Sigmoid colon (tissue), 7 donors: ENCODE data around the gene RPS6KA2. TPM values are rescaled to one million over a fixed set of nuclear protein-coding genes. Genes with fewer than 3 reads are reported as not detected.

Source experiments
- DNase-seq: peaks from one replicate; pipeline ENCODE4 v3.0.0-alpha.2; 2019
- H3K27ac ChIP-seq, 4 donors: fragments of 200-600 bp; sonication (generic); one replicate each; pipeline ENCODE4 v1.5.1; 2016 to 2019; ENCODE audit warnings: mild to moderate bottlenecking in 1 of 4
- H3K27me3 ChIP-seq, 3 donors: fragments of 200-600 bp; sonication (generic); one replicate each; pipeline ENCODE4 v1.5.1; 2019; ENCODE audit warnings: mild to moderate bottlenecking in 1 of 3
- H3K36me3 ChIP-seq, 4 donors: fragments of 200-600 bp; sonication (generic); one replicate each; pipeline ENCODE4 v1.5.1; 2016 to 2019
- H3K4me1 ChIP-seq, 4 donors: fragments of 200-600 bp; sonication (generic); one replicate each; pipeline ENCODE4 v1.5.1; 2017 to 2019
- H3K4me3 ChIP-seq, 4 donors: fragments of 200-600 bp; sonication (generic); one replicate each; pipeline ENCODE4 v1.5.1; 2017 to 2019; ENCODE audit warnings: mild to moderate bottlenecking in 2 of 4, moderate library complexity in 1 of 4
- H3K9me3 ChIP-seq, 4 donors: fragments of 200-600 bp in 3 of 4; sonication (generic) in 3 of 4; one replicate each; pipeline versions ENCODE4 v1.5.1 to v1.6.1; 2013 to 2019
- CTCF ChIP-seq, 4 experiments: fragments of 450-650 bp in 3 of 4; fragments of 200-600 bp in 1 of 4; IDR thresholded peaks; one replicate each; pipeline ENCODE4 v1.5.1; 2016 to 2019; ENCODE audit warnings: antibody characterized with exemption in 4 of 4, mild to moderate bottlenecking in 3 of 4, moderate library complexity in 2 of 4
- EP300 ChIP-seq, 4 donors: sonication (generic); formaldehyde crosslinking; IDR thresholded peaks; one replicate each; pipeline ENCODE4 v1.6.1; 2017; ENCODE audit warnings: antibody characterized with exemption in 4 of 4
- POLR2A ChIP-seq, 2 donors: fragments of 450-650 bp; IDR thresholded peaks; one replicate each; pipeline ENCODE4 v1.6.1; 2016; ENCODE audit warnings: antibody characterized with exemption in 2 of 2, mild to moderate bottlenecking in 2 of 2, moderate library complexity in 2 of 2
- POLR2AphosphoS5 ChIP-seq, 4 donors: sonication (generic); formaldehyde crosslinking; IDR thresholded peaks; one replicate each; pipeline ENCODE4 v1.6.1; 2017; ENCODE audit warnings: antibody characterized with exemption in 4 of 4
- WGBS, 2 donors: extraction: QIAGEN DNeasy Blood & Tissue Kit; methylation state at CpG; one replicate each; pipeline ENCODE4 v1.1.7; 2013; 5-methylcytosine and 5-hydroxymethylcytosine counted together
- intact Hi-C: fragments of 100-400 bp; cut with DNase I; formaldehyde crosslinking; loops from one replicate; pipeline ENCODE4 v1.15.1; 2023
- polyA plus RNA-seq, 3 donors: library from polyadenylated mRNA; stranded (reverse); fragments of 200-250 nt; gene quantifications; one replicate each; pipeline ENCODE4 v1.2.3, GENCODE V29; 2013
- total RNA-seq, 4 donors: library from RNA; depleted of rRNA; stranded (reverse); fragments of >200 nt; gene quantifications; one replicate each; pipeline ENCODE4 v1.1.0, GENCODE V29; 2016
- donor health status: healthy with polysubstance abuse.
- donor health status: Bipolar disorder and iron deficiency.
- donor health status: healthy.

Gene RPS6KA2
- 10 to 100 TPM; 27.8 to 44.7 (median 32.3) TPM for total RNA-seq
- 10 to 100 TPM in 2 of 3 donors, 1 to 10 TPM in 1; 6.5 to 14.7 (median 12.6) TPM for polyA plus RNA-seq

- no peaks in the 10 kb centered on the region for H3K36me3 ChIP-seq
- H3K27me3 ChIP-seq, result no peaks in the 10 kb centered on the region
- H3K4me1 ChIP-seq, result peaks cover 0 to 47% (median 33%) of the 10 kb centered on the region in 4 donors
- intact Hi-C loops, result loop anchor here (1.0 to 10.0 kb wide), 4 partner anchors 70 to 368 kb away; partner anchors contain the start of genes CEP43, MPC1 and RNASET2
- peak; percentile 100 for DNase-seq
- H3K9me3 ChIP-seq, result no peaks in the 10 kb centered on the region
- 0 to 1% methylated on average over 87 of the region's 87 CpGs for WGBS, 2 donors
- H3K27ac ChIP-seq, result peak within 1 kb of the TSS; percentile 89 to 97 (median 93)
- peak within 1 kb of the TSS; percentile 52 to 92 (median 85) for H3K4me3 ChIP-seq
- TF ChIP-seq POLR2AphosphoS5 (IDR thresholded peaks at IDR 0.05) (peak; percentile 90 to 96 (median 92)), EP300 (IDR thresholded peaks at IDR 0.05) (no peak), POLR2A (IDR thresholded peaks at IDR 0.05) (peak; percentile 82 to 88)
Measured at GRCh38 chr6:166627033-166627874, at the start of gene RPS6KA2. Gene RPS6KA2 (minus strand): TSS chr6:166627251. CDS start chr6:166627019, 232 bp downstream.

GRCh38 chr6:166676270-166676860 lies 49.3 kb upstream of the RPS6KA2 start:
- WGBS, 2 donors, result 94 to 97% methylated on average over 14 of the region's 14 CpGs
- no peak overlapping the region for H3K27ac ChIP-seq
- intact Hi-C loops, result no loop called here

GRCh38 chr6:166675736-166676135 lies 48.7 kb upstream of the RPS6KA2 start:
- intact Hi-C loops, result no loop called here
- TF ChIP-seq EP300 (IDR thresholded peaks at IDR 0.05) (no peak), CTCF (IDR thresholded peaks at IDR 0.05) (no peak), POLR2AphosphoS5 (IDR thresholded peaks at IDR 0.05) (no peak), POLR2A (IDR thresholded peaks at IDR 0.05) (no peak)
- Histone ChIP-seq H3K27me3 (no peaks in the 10 kb centered on the region), H3K4me1 (peaks cover 0 to 26% (median 0%) of the 10 kb centered on the region in 4 donors), H3K36me3 (no peaks in the 10 kb centered on the region), H3K4me3 (no peak overlapping the region), H3K27ac (no peak overlapping the region), H3K9me3 (no peaks in the 10 kb centered on the region)
- WGBS, 2 donors, result 49 to 75% methylated on average over 9 of the region's 9 CpGs
- no peak for DNase-seq

More at GRCh38 chr6:166676270-166676860, 49.3 kb upstream of the RPS6KA2 start:
- Histone ChIP-seq H3K36me3 (no peaks in the 10 kb centered on the region), H3K9me3 (no peaks in the 10 kb centered on the region), H3K4me3 (no peak overlapping the region), H3K4me1 (peaks cover 0 to 26% (median 0%) of the 10 kb centered on the region in 4 donors), H3K27me3 (no peaks in the 10 kb centered on the region)
- no peak for DNase-seq
- TF ChIP-seq POLR2AphosphoS5 (IDR thresholded peaks at IDR 0.05) (no peak), CTCF (IDR thresholded peaks at IDR 0.05) (no peak), POLR2A (IDR thresholded peaks at IDR 0.05) (no peak), EP300 (IDR thresholded peaks at IDR 0.05) (no peak)

GRCh38 chr6:166673309-166673708 lies 46.3 kb upstream of the RPS6KA2 start:
- TF ChIP-seq POLR2AphosphoS5 (IDR thresholded peaks at IDR 0.05), result no peak
- Histone ChIP-seq H3K27me3 (no peaks in the 10 kb centered on the region), H3K4me3 (no peak overlapping the region), H3K27ac (no peak overlapping the region), H3K9me3 (no peaks in the 10 kb centered on the region), H3K4me1 (peaks cover 0 to 26% (median 0%) of the 10 kb centered on the region in 4 donors), H3K36me3 (no peaks in the 10 kb centered on the region)
- 79 to 91% methylated on average over 6 of the region's 6 CpGs for WGBS, 2 donors
- DNase-seq, result no peak
- intact Hi-C loops, result no loop called here

- no peak overlapping the region for H3K27ac ChIP-seq
- DNase-seq, result no peak
- WGBS, 2 donors, result 53 to 76% methylated on average over 14 of the region's 14 CpGs
Measured at GRCh38 chr6:166672624-166673206, 45.7 kb upstream of the RPS6KA2 start.

More at GRCh38 chr6:166672624-166673206, 45.7 kb upstream of the RPS6KA2 start:
- TF ChIP-seq CTCF (IDR thresholded peaks at IDR 0.05), result no peak
- no peak for TF ChIP-seq POLR2A (IDR thresholded peaks at IDR 0.05)
- no peak for TF ChIP-seq POLR2AphosphoS5 (IDR thresholded peaks at IDR 0.05)
- no peak for TF ChIP-seq EP300 (IDR thresholded peaks at IDR 0.05)
- Histone ChIP-seq H3K4me3 (no peak overlapping the region), H3K9me3 (no peaks in the 10 kb centered on the region), H3K27me3 (no peaks in the 10 kb centered on the region), H3K4me1 (peaks cover 0 to 26% (median 0%) of the 10 kb centered on the region in 4 donors), H3K36me3 (no peaks in the 10 kb centered on the region)
- intact Hi-C loops, result no loop called here
